ENCODE results near the gene EXD3. TPM values are rescaled to one million over a fixed set of nuclear protein-coding genes. Genes with fewer than 3 reads are reported as not detected.

The EXD3 gene
- total and polyA plus RNA-seq, 4 donors = 8.6 to 30.5 (median 19.5) TPM

DNA sequence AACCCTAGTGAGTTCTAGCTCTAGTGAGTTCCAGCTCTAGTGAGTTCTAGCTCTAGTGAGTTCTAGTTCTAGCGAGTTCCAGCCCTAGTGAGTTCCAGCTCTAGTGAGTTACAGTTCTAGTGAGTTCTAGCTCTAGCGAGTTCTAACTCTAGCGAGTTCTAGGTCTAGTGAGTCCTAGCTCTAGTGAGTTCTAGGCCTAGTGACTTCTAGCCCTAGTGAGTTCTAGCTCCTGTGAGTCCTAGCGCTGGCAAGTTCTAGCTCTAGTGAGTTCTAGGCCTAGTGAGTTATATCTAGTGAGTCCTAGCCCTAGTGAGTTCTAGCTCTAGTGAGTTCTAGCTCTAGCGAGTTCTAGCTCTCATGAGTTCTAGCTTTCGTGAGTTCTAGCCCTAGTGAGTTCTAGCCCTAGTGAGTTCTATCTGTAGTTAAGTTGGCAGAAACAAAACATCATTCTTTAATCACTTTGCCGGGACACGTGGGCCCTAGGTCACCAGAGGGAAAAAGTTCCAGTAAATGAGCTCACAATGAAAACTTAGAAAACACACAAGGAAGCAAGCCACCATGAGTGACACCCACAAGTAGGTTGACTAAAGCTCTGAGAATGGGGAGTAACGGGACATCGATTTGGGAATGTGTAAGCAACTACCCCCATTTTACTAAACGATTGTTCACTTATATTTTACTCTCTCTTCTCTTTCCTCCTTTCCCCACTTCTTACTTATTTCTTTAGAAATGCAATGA is 47.5 kb downstream of the EXD3 start:
- ATAC-seq (ENCODE audit: insufficient read depth, low FRiP score) = no peak
- no peak overlapping the region for H3K9ac ChIP-seq (ENCODE audit: insufficient read depth in 1 of 2, low read length in 2 of 2)
- TF ChIP-seq, protein P1, sequence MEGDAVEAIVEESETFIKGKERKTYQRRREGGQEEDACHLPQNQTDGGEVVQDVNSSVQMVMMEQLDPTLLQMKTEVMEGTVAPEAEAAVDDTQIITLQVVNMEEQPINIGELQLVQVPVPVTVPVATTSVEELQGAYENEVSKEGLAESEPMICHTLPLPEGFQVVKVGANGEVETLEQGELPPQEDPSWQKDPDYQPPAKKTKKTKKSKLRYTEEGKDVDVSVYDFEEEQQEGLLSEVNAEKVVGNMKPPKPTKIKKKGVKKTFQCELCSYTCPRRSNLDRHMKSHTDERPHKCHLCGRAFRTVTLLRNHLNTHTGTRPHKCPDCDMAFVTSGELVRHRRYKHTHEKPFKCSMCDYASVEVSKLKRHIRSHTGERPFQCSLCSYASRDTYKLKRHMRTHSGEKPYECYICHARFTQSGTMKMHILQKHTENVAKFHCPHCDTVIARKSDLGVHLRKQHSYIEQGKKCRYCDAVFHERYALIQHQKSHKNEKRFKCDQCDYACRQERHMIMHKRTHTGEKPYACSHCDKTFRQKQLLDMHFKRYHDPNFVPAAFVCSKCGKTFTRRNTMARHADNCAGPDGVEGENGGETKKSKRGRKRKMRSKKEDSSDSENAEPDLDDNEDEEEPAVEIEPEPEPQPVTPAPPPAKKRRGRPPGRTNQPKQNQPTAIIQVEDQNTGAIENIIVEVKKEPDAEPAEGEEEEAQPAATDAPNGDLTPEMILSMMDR (IDR thresholded peaks at IDR 0.05; ENCODE audit: control extremely low read depth, extremely low read depth) = no peak
- H3K4me3 ChIP-seq = no peak overlapping the region
- H3K4me1 ChIP-seq (ENCODE audit: control insufficient read depth in 5 of 5, insufficient read depth in 5 of 5, low read length in 5 of 5) = peaks cover 0 to 3% (median 0%) of the 10 kb centered on the region in 5 donors
- no peak overlapping the region for H3K27ac ChIP-seq (ENCODE audit: low read depth in 1 of 2, low read length in 1 of 2)
- peaks cover 0 to 18% (median 0%) of the 10 kb centered on the region in 4 donors for H3K36me3 ChIP-seq (ENCODE audit: control insufficient read depth in 4 of 4, insufficient read depth in 4 of 4, low read length in 4 of 4)
- no peaks in the 10 kb centered on the region for H3K9me3 ChIP-seq (ENCODE audit: control insufficient read depth in 4 of 4, insufficient read depth in 3 of 4, low read length in 3 of 4)
- DNase-seq = no peak
- 97 to 99% methylated on average over 11 of the region's 11 CpGs for WGBS, 2 donors
- no peaks in the 10 kb centered on the region for H3K27me3 ChIP-seq (ENCODE audit: control insufficient read depth in 3 of 3, insufficient read depth in 3 of 3, low read length in 2 of 3)

DNA sequence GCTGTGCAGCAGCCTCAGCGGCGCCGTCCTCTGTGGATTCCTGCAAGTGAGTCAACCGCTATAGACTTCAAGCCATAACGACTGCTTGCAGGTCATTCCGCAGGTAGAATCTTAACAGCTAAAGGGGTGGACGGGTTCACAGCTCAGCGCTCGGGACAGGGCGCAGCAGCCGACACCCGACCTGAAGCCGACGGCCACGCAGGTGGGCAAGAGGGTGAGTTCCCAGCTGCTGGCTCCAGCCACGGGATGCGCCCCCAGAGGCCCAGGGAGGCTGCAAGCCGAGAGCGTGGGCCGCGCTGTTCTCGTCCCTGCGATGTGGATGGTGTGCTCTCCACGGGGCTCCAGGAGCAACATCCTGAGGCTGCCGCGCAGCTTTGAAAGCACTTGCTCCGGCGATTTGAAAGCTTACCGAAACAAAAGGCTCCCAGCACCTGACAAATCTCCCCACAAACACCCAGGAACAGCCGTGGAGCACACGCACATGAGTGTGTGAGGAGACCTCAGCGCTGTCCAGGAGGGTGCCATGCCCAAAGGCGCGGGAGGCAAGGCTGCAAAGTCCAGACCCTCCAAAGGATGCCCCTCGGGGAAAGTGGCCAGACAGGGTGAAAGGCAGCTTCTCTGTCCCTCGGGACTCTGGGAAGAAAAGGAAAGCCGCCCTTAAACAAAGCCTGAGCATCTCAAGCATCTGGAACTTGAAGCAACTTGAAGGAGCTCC is 48.7 kb downstream of the EXD3 start:
- Histone ChIP-seq H3K4me1 (ENCODE audit: control insufficient read depth in 5 of 5, insufficient read depth in 5 of 5, low read length in 5 of 5) (peaks cover 0 to 8% (median 0%) of the 10 kb centered on the region in 5 donors), H3K4me3 (no peak overlapping the region), H3K9me3 (ENCODE audit: control insufficient read depth in 4 of 4, insufficient read depth in 3 of 4, low read length in 3 of 4) (no peaks in the 10 kb centered on the region), H3K27me3 (ENCODE audit: control insufficient read depth in 3 of 3, insufficient read depth in 3 of 3, low read length in 2 of 3) (no peaks in the 10 kb centered on the region), H3K9ac (ENCODE audit: insufficient read depth in 1 of 2, low read length in 2 of 2) (no peak overlapping the region), H3K27ac (ENCODE audit: low read depth in 1 of 2, low read length in 1 of 2) (no peak overlapping the region), H3K36me3 (ENCODE audit: control insufficient read depth in 4 of 4, insufficient read depth in 4 of 4, low read length in 4 of 4) (peaks cover 0 to 15% (median 0%) of the 10 kb centered on the region in 4 donors)
- DNase-seq (no peak), ATAC-seq (ENCODE audit: insufficient read depth, low FRiP score) (no peak)
- TF ChIP-seq, protein P1 (IDR thresholded peaks at IDR 0.05; ENCODE audit: control extremely low read depth, extremely low read depth) = no peak
- 95 to 97% methylated on average over 37 of the region's 37 CpGs for whole genome bisulfite sequencing, 2 donors

DNA sequence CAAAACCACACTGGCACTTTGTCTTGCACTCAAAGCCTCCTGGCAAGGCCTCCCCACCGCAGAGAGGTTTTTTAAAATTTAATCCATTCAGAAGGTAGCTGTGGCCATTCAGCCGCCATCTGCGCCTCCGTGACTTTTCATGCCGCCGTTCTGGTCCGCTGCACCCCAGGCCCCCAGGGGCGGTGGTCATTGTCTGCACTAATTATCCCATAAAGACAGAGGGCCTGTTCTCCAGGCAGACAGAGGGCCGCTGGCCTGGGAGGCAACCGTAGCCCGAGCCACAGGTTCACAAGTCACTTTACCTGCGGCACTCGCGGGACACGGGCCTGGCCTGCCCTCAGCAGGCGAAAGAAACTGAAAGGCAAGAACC is 49.4 kb downstream of the EXD3 start:
- H3K9me3 ChIP-seq (ENCODE audit: control insufficient read depth in 4 of 4, insufficient read depth in 3 of 4, low read length in 3 of 4) = no peaks in the 10 kb centered on the region
- peaks cover 0 to 8% (median 0%) of the 10 kb centered on the region in 5 donors for H3K4me1 ChIP-seq (ENCODE audit: control insufficient read depth in 5 of 5, insufficient read depth in 5 of 5, low read length in 5 of 5)
- H3K27ac ChIP-seq (ENCODE audit: low read depth in 1 of 2, low read length in 1 of 2) = no peak overlapping the region
- TF ChIP-seq, protein P1 (IDR thresholded peaks at IDR 0.05; ENCODE audit: control extremely low read depth, extremely low read depth) = no peak
- peaks cover 0 to 14% (median 0%) of the 10 kb centered on the region in 4 donors for H3K36me3 ChIP-seq (ENCODE audit: control insufficient read depth in 4 of 4, insufficient read depth in 4 of 4, low read length in 4 of 4)
- WGBS, 2 donors = 95% methylated on average over 16 of the region's 16 CpGs
- no peaks in the 10 kb centered on the region for H3K27me3 ChIP-seq (ENCODE audit: control insufficient read depth in 3 of 3, insufficient read depth in 3 of 3, low read length in 2 of 3)
- H3K4me3 ChIP-seq = no peak overlapping the region
- no peak overlapping the region for H3K9ac ChIP-seq (ENCODE audit: insufficient read depth in 1 of 2, low read length in 2 of 2)
- DNase-seq = no peak
- ATAC-seq (ENCODE audit: insufficient read depth, low FRiP score) = no peak

Measured in lung (tissue), 12 donors.